Esophagus squamous epithelium (tissue), 5 donors: Measurements from ENCODE around the gene NETO2. TPM values are rescaled to one million over a fixed set of nuclear protein-coding genes. Genes with fewer than 3 reads are reported as not detected.
"Not testable (repeated sequence)": the region's sequence is repeated elsewhere in the genome, so short reads cannot be mapped to it uniquely, and the experiment has no call there.

Experiments used
- DNase-seq: peaks from one replicate; lab custom pipeline; 2025; lab: John Stamatoyannopoulos, UW
- H3K27ac ChIP-seq, 4 donors: fragments of 200-600 bp; sonication (generic); one replicate each; pipeline ENCODE4 v1.5.1; 2016 to 2019; ENCODE audit warnings: mild to moderate bottlenecking in 1 of 4
- H3K27me3 ChIP-seq, 4 donors: fragments of 200-600 bp; sonication (generic); 1 replicate in 3 of 4; 2 replicates in 1 of 4; pipeline versions ENCODE4 v1.5.1 to v1.6.0; 2017 to 2021; ENCODE audit warnings: antibody characterized with exemption in 1 of 4
- H3K36me3 ChIP-seq, 3 donors: fragments of 200-600 bp; sonication (generic); one replicate each; pipeline ENCODE4 v1.5.1; 2016 to 2019
- H3K4me1 ChIP-seq, 3 donors: fragments of 200-600 bp; sonication (generic); one replicate each; pipeline ENCODE4 v1.5.1; 2017 to 2019
- H3K4me3 ChIP-seq, 4 donors: fragments of 200-600 bp; sonication (generic); 1 replicate in 3 of 4; 2 replicates in 1 of 4; pipeline ENCODE4 v1.5.1; 2016 to 2019; ENCODE audit warnings: mild to moderate bottlenecking in 2 of 4, moderate library complexity in 1 of 4
- H3K9me3 ChIP-seq, 3 donors: fragments of 200-600 bp; sonication (generic); one replicate each; pipeline ENCODE4 v1.5.1; 2016 to 2019
- POLR2A ChIP-seq, 4 donors: fragments of 450-650 bp; IDR thresholded peaks; one replicate each; pipeline ENCODE4 v1.6.1; 2017; ENCODE audit warnings: antibody characterized with exemption in 4 of 4, mild to moderate bottlenecking in 4 of 4, moderate library complexity in 3 of 4
- WGBS, 2 donors: methylation state at CpG; one replicate each; pipeline ENCODE4 v1.1.5; 2018; 5-methylcytosine and 5-hydroxymethylcytosine counted together
- intact Hi-C: fragments of 100-400 bp; cut with DNase I; formaldehyde crosslinking; loops from one replicate; pipeline ENCODE4 v1.15.0; 2022
- total RNA-seq, 4 donors: library from RNA; depleted of rRNA; stranded (reverse); fragments of >200 nt; gene quantifications; one replicate each; pipeline ENCODE4 v1.1.0, GENCODE V29; 2016
- TF ChIP-seq, protein P1 (sequence below), 6 experiments: fragments of 450-650 bp in 4 of 6; fragments of 200-600 bp in 2 of 6; sonication (generic) in 2 of 6; IDR thresholded peaks; one replicate each; pipeline ENCODE4 v1.5.1; 2016 to 2019; ENCODE audit warnings: antibody characterized with exemption in 6 of 6, mild to moderate bottlenecking in 4 of 6, moderate library complexity in 4 of 6
- donor health status: DM: yes; HTN: yes; CAD: no.

NETO2 gene
- total RNA-seq, 4 donors from 2014 or later, result 4.1 to 16.9 (median 7.4) TPM

DNA sequence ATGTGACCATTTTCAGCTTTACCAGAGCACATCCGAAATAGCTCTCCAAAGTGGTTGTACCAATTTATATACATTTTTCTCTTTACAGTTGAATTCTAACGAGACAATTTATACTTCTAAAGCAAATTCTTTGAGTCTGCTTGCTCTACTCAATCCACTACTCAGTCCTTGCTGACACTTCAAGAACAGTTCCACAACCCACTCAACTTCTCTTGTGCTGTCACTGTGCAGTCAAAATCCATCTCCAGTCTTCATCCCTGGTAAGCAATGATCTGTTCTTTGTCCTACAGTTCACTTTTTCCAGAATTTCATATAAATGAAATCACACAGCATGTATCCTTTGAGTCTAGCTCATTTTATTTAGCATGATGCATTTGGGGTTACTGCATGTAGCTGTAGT is 30.6 kb downstream of the NETO2 start:
- DNase-seq, result no peak
- Histone ChIP-seq H3K27ac (no peak overlapping the region), H3K27me3 (no peaks in the 10 kb centered on the region), H3K4me3 (no peak overlapping the region), H3K4me1 (no peaks in the 10 kb centered on the region), H3K36me3 (no peaks in the 10 kb centered on the region), H3K9me3 (no peaks in the 10 kb centered on the region)
- TF ChIP-seq, protein P1, sequence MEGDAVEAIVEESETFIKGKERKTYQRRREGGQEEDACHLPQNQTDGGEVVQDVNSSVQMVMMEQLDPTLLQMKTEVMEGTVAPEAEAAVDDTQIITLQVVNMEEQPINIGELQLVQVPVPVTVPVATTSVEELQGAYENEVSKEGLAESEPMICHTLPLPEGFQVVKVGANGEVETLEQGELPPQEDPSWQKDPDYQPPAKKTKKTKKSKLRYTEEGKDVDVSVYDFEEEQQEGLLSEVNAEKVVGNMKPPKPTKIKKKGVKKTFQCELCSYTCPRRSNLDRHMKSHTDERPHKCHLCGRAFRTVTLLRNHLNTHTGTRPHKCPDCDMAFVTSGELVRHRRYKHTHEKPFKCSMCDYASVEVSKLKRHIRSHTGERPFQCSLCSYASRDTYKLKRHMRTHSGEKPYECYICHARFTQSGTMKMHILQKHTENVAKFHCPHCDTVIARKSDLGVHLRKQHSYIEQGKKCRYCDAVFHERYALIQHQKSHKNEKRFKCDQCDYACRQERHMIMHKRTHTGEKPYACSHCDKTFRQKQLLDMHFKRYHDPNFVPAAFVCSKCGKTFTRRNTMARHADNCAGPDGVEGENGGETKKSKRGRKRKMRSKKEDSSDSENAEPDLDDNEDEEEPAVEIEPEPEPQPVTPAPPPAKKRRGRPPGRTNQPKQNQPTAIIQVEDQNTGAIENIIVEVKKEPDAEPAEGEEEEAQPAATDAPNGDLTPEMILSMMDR (IDR thresholded peaks at IDR 0.05), result no peak
- intact Hi-C loops, result no loop called here
- WGBS, 2 donors, result 78 to 91% methylated on average over 2 of the region's 2 CpGs

DNA sequence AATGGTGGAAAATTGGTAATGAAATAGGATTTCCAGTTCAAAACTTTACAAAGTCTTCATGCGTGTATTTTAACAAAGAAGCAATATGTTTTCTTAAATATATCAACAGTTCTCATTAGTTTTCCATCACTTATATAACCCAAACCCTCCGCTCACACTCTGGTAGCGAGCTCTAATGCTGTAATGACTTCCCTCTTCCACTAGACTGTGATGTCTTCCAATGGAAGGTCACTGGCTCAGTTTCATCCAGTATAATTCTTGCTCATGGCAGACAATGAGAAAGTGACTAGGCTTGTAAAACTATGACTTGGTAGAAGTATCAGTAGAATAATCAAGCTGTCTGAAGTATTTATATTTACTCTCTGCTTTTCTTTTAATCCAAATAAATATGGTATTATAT is 32.8 kb downstream of the NETO2 start:
- Histone ChIP-seq H3K27ac (no peak overlapping the region), H3K36me3 (no peaks in the 10 kb centered on the region), H3K27me3 (no peaks in the 10 kb centered on the region), H3K4me3 (no peak overlapping the region), H3K9me3 (no peaks in the 10 kb centered on the region), H3K4me1 (no peaks in the 10 kb centered on the region)
- no peak for DNase-seq
- intact Hi-C loops, result no loop called here
- TF ChIP-seq POLR2A (IDR thresholded peaks at IDR 0.05), result no peak
- WGBS, 2 donors, result 92 to 94% methylated on average over 3 of the region's 3 CpGs

DNA sequence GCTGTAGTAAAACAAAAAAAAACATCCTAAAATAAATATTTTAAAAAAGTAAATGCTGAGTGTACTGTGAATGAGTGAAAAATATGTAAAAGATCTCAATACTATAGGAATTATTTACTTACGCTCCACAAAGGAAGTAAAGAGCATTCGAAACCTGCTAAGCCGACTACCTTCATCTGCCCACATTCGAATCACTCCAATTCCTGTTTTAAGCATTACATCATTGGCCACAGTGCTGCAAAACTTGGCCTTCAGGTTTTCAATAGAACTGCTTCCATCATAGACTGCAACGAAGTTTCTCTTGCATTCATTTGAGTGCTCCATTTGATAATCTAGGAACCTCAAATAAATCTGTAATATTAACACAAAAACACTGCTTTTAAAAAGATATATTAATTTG is 34.4 kb downstream of the NETO2 start:
- H3K4me3 ChIP-seq, result no peak overlapping the region
- intact Hi-C loops, result no loop called here
- no peaks in the 10 kb centered on the region for H3K4me1 ChIP-seq
- TF ChIP-seq POLR2A (IDR thresholded peaks at IDR 0.05), result no peak
- TF ChIP-seq, protein P1 (IDR thresholded peaks at IDR 0.05), result no peak
- H3K36me3 ChIP-seq, result no peaks in the 10 kb centered on the region
- no peak overlapping the region for H3K27ac ChIP-seq
- H3K9me3 ChIP-seq, result no peaks in the 10 kb centered on the region
- DNase-seq, result no peak
- H3K27me3 ChIP-seq, result no peaks in the 10 kb centered on the region
- 73 to 77% methylated on average over 5 of the region's 5 CpGs for WGBS, 2 donors

DNA sequence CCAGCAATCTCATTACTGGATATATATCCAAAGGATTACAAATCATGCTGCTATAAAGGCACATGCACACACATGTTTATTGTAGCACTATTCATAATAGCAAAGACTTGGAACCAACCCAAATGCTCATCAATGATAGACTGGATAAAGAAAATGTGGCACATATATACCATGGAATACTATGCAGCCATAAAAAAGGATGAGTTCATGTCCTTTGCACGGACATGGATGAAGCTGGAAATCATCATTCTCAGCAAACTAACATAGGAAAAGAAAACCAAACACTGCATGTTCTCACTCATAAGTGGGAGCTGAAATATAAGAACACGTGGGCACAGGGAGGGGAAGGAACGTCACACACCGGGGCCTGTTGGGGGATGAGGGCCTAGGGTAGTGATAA is 40.8 kb downstream of the NETO2 start:
- H3K36me3 ChIP-seq, H3K27me3 ChIP-seq, H3K9me3 ChIP-seq, DNase-seq, intact Hi-C loops, H3K4me3 ChIP-seq, H3K4me1 ChIP-seq, H3K27ac ChIP-seq: not testable (repeated sequence)
- WGBS, 2 donors, result 95 to 98% methylated on average over 4 of the region's 4 CpGs

DNA sequence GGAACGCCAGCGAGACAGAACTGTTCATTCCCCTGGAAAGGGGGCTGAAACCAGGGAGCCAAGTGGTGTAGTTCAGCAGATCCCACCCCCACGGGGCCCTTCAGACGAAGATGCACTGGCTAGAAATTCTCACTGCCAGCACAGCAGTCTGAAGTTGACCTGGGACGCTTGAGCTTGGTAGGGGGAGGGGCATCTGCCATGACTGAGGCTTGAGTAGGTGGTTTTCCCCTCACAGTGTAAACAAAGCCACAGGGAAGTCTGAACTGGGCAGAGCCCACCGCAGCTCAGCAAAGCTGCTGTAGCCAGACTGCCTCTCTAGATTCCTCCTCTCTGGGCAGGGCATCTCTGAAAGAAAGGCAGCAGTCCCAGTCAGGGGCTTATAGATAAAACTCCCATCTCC is 46.6 kb downstream of the NETO2 start:
- 40 to 79% methylated on average over 1 to 2 of the region's 6 CpGs for WGBS, 2 donors
- intact Hi-C loops, H3K9me3 ChIP-seq: not testable (repeated sequence)

DNA sequence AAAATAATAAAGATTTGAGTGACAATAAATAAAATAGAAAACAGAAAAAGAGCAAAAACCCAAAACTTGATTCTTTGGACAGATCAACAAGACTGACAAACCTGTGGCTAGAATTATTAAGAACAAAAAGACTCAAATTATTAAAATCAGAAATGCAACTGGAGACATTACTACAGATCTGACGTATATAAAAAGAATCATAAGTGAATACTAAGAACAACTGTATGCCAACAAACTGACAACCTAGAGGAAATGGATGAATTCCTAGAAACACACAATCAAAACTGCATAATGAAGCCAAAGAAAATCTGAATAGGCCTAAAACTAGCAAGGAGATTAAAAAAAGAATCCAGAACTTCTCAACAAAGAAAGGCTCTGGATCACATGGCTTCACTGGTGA is 47.4 kb downstream of the NETO2 start:
- H3K9me3 ChIP-seq, result no peaks in the 10 kb centered on the region
- 53 to 63% methylated on average over 1 of the region's 1 CpG for WGBS, 2 donors
- H3K4me3 ChIP-seq, result no peak overlapping the region
- H3K4me1 ChIP-seq, result no peaks in the 10 kb centered on the region
- H3K27me3 ChIP-seq, result no peaks in the 10 kb centered on the region
- intact Hi-C loops, result no loop called here
- H3K27ac ChIP-seq, result no peak overlapping the region
- no peak for DNase-seq
- TF ChIP-seq, protein P1 (IDR thresholded peaks at IDR 0.05), result no peak
- TF ChIP-seq POLR2A (IDR thresholded peaks at IDR 0.05), result no peak
- peaks cover 0 to 9% (median 0%) of the 10 kb centered on the region in 3 donors for H3K36me3 ChIP-seq

More for the DNA sequence above, 46.6 kb downstream of the NETO2 start:
- not testable (repeated sequence) for H3K4me3 ChIP-seq, H3K36me3 ChIP-seq, H3K4me1 ChIP-seq, DNase-seq, H3K27ac ChIP-seq, H3K27me3 ChIP-seq

DNA sequence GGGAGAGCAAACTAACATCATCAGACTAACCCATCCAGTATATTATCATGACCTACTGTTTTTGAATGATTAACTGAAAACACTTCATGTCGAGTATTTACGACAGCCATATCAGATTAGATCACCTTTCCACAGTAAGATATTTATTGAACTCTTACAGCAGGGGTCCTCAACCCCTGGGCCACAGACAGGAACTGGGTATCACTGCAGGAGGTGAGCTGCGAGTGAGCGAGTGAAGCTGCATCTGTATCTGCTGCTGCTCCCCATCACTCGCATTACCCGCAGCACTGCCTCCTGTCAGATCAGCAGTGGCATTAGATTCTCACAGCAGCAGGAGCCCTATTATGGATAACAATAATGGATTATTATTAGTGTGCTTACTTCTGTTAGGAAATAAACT is 59.5 kb downstream of the NETO2 start:
- Histone ChIP-seq H3K27ac (no peak overlapping the region), H3K36me3 (no peaks in the 10 kb centered on the region), H3K9me3 (no peaks in the 10 kb centered on the region), H3K27me3 (no peaks in the 10 kb centered on the region), H3K4me1 (no peaks in the 10 kb centered on the region), H3K4me3 (no peak overlapping the region)
- intact Hi-C loops, result no loop called here
- no peak for DNase-seq
- WGBS, 2 donors, result 92 to 96% methylated on average over 6 of the region's 6 CpGs
- TF ChIP-seq, protein P1 (IDR thresholded peaks at IDR 0.05), result no peak
- TF ChIP-seq POLR2A (IDR thresholded peaks at IDR 0.05), result no peak
